Activated naive CD8-positive, alpha-beta T cell treated with anti-CD3 and anti-CD28 coated beads, Interleukin-2, amount 50 U/mL, for 24 hours (primary cell): ENCODE results near the gene ST6GALNAC6.
"Not testable (repeated sequence)": the region's sequence is repeated elsewhere in the genome, so short reads cannot be mapped to it uniquely, and the experiment has no call there.

ENCODE experiments used
- ATAC-seq: fragments of 150-1000 bp; cut with Tn5 transposase; one replicate; pipeline ENCODE4 v1.10.0; 2021
- DNase-seq: peaks from one replicate; pipeline ENCODE4 v3.0.0; 2021
- H3K27ac Mint-ChIP-seq: one replicate; pipeline ENCODE4 v1.8.0; 2021; ENCODE audit warnings: mild to moderate bottlenecking, mixed read lengths
- H3K27me3 Mint-ChIP-seq: one replicate; pipeline ENCODE4 v1.8.0; 2021; ENCODE audit warnings: mixed read lengths
- H3K36me3 Mint-ChIP-seq: one replicate; pipeline ENCODE4 v1.8.0; 2021; ENCODE audit warnings: low read depth, mixed read lengths
- H3K4me1 Mint-ChIP-seq: one replicate; pipeline ENCODE4 v1.8.0; 2021; ENCODE audit warnings: mixed read lengths
- H3K4me3 Mint-ChIP-seq: one replicate; pipeline ENCODE4 v1.8.0; 2021; ENCODE audit warnings: mild to moderate bottlenecking, moderate library complexity, mixed read lengths
- H3K9me3 Mint-ChIP-seq: one replicate; pipeline ENCODE4 v1.8.0; 2021; ENCODE audit warnings: mixed read lengths

ST6GALNAC6 gene

GRCh38 chr9:127856094-127856728 is 43.2 kb downstream of the ST6GALNAC6 start:
- no peak overlapping the region for H3K27ac Mint-ChIP-seq
- ATAC-seq (no peak), DNase-seq (no peak)
- H3K36me3 Mint-ChIP-seq: peaks cover 6% of the 10 kb centered on the region
- no peaks in the 10 kb centered on the region for H3K9me3 Mint-ChIP-seq
- H3K27me3 Mint-ChIP-seq: no peaks in the 10 kb centered on the region
- H3K4me3 Mint-ChIP-seq: no peak overlapping the region
- H3K4me1 Mint-ChIP-seq: peaks cover 39% of the 10 kb centered on the region

- Mint-ChIP-seq H3K4me1 (peaks cover 32% of the 10 kb centered on the region), H3K4me3 (peak overlapping the region; percentile 54), H3K27ac (peak overlapping the region; percentile 37), H3K27me3 (no peaks in the 10 kb centered on the region), H3K36me3 (peaks cover 12% of the 10 kb centered on the region), H3K9me3 (no peaks in the 10 kb centered on the region)
- DNase-seq (no peak), ATAC-seq (no peak)
These were observed 43.9 kb downstream of the ST6GALNAC6 start for GRCh38 chr9:127855522-127855921.

GRCh38 chr9:127854960-127855359 is 44.4 kb downstream of the ST6GALNAC6 start:
- H3K36me3 Mint-ChIP-seq: peaks cover 16% of the 10 kb centered on the region
- peaks cover 32% of the 10 kb centered on the region for H3K4me1 Mint-ChIP-seq
- H3K9me3 Mint-ChIP-seq: no peaks in the 10 kb centered on the region
- peak overlapping the region; percentile 27 for H3K27ac Mint-ChIP-seq
- DNase-seq: no peak
- H3K27me3 Mint-ChIP-seq: no peaks in the 10 kb centered on the region
- peak overlapping the region; percentile 54 for H3K4me3 Mint-ChIP-seq
- no peak for ATAC-seq

- peaks cover 32% of the 10 kb centered on the region for H3K4me1 Mint-ChIP-seq
- peak within 1 kb of the TSS; percentile 85 for H3K27ac Mint-ChIP-seq
- no peaks in the 10 kb centered on the region for H3K27me3 Mint-ChIP-seq
- DNase-seq (peak; percentile 41), ATAC-seq (peak; percentile 62)
- peaks cover 3% of the 10 kb centered on the region for H3K9me3 Mint-ChIP-seq
- H3K36me3 Mint-ChIP-seq: peaks cover 21% of the 10 kb centered on the region
- peak within 1 kb of the TSS; percentile 88 for H3K4me3 Mint-ChIP-seq
These were observed 45.1 kb downstream of the ST6GALNAC6 start, which contains the start of gene ENG for GRCh38 chr9:127854184-127854806. Gene ENG (minus strand): TSS chr9:127854658. CDS start chr9:127854355, 303 bp downstream.

- Mint-ChIP-seq H3K9me3 (peaks cover 9% of the 10 kb centered on the region), H3K4me3 (peak overlapping the region; percentile 88), H3K27me3 (no peaks in the 10 kb centered on the region), H3K36me3 (peaks cover 29% of the 10 kb centered on the region), H3K27ac (peak overlapping the region; percentile 85), H3K4me1 (peaks cover 30% of the 10 kb centered on the region)
- DNase-seq (no peak), ATAC-seq (no peak)
These were observed 45.9 kb downstream of the ST6GALNAC6 start for GRCh38 chr9:127853312-127854183.

- peaks cover 35% of the 10 kb centered on the region for H3K36me3 Mint-ChIP-seq
- peaks cover 30% of the 10 kb centered on the region for H3K4me1 Mint-ChIP-seq
- peak overlapping the region; percentile 88 for H3K4me3 Mint-ChIP-seq
- DNase-seq (no peak), ATAC-seq (no peak)
- H3K9me3 Mint-ChIP-seq: peaks cover 9% of the 10 kb centered on the region
- H3K27ac Mint-ChIP-seq: peak overlapping the region; percentile 11
- no peaks in the 10 kb centered on the region for H3K27me3 Mint-ChIP-seq
These were observed 46.6 kb downstream of the ST6GALNAC6 start for GRCh38 chr9:127852829-127853228.

- Mint-ChIP-seq H3K9me3 (peaks cover 9% of the 10 kb centered on the region), H3K4me3 (no peak overlapping the region), H3K27ac (no peak overlapping the region), H3K4me1 (peaks cover 22% of the 10 kb centered on the region), H3K36me3 (peaks cover 35% of the 10 kb centered on the region), H3K27me3 (no peaks in the 10 kb centered on the region)
- DNase-seq (no peak), ATAC-seq (no peak)
These were observed 49.0 kb downstream of the ST6GALNAC6 start for GRCh38 chr9:127850286-127850830.

DNA sequence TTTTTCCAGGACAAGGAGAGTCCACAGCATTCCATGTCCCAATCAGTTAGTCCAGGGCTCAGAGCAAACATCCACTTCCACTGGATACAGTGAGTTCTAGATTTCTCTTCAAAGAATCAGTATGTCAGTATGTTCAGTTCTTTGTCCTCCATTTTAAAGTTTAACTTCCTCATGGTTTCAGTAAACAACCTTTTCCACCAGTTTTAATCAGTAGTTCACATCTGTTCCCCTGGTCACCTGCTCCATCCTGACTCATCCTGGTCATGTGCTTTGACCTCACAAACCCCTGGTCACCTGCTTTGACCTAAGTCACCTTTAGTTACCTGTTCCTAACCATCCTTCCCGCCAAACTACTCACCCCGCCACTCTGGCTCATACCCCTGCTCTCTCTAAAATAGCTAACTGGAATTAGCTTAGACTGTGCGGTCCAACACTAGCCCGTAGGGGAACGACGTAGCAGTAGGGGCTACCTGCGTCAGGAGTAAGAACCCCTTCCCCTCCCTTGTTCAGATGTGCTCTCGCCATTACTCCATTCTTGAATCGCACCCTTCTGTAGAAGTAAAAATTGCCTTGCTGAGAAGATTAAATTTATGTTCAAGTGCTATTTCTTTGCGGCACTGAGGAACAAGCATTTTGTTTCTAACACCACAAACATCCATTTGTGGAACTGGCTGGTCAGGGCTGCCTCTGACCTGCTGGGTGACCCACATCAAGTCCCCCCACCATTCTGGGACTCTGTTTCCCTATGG is 50.5 kb downstream of the ST6GALNAC6 start:
- ATAC-seq: no peak
- no peak overlapping the region for H3K4me3 Mint-ChIP-seq
- peaks cover 35% of the 10 kb centered on the region for H3K36me3 Mint-ChIP-seq
- H3K4me1 Mint-ChIP-seq: peaks cover 15% of the 10 kb centered on the region
- H3K27ac Mint-ChIP-seq: no peak overlapping the region
- DNase-seq: no peak
- peaks cover 9% of the 10 kb centered on the region for H3K9me3 Mint-ChIP-seq
- H3K27me3 Mint-ChIP-seq: no peaks in the 10 kb centered on the region

- peaks cover 12% of the 10 kb centered on the region for H3K4me1 Mint-ChIP-seq
- DNase-seq (no peak), ATAC-seq (no peak)
- peaks cover 35% of the 10 kb centered on the region for H3K36me3 Mint-ChIP-seq
- H3K27ac Mint-ChIP-seq: no peak overlapping the region
- H3K27me3 Mint-ChIP-seq: no peaks in the 10 kb centered on the region
- no peak overlapping the region for H3K4me3 Mint-ChIP-seq
- peaks cover 9% of the 10 kb centered on the region for H3K9me3 Mint-ChIP-seq
These were observed 51.3 kb downstream of the ST6GALNAC6 start for GRCh38 chr9:127847833-127848755.

- Mint-ChIP-seq H3K4me3 (no peak overlapping the region), H3K27me3 (no peaks in the 10 kb centered on the region), H3K9me3 (peaks cover 9% of the 10 kb centered on the region), H3K4me1 (peaks cover 6% of the 10 kb centered on the region), H3K27ac (no peak overlapping the region), H3K36me3 (peaks cover 33% of the 10 kb centered on the region)
- no peak for DNase-seq
- ATAC-seq: no peak
These were observed 52.3 kb downstream of the ST6GALNAC6 start for GRCh38 chr9:127847178-127847510.

- H3K27ac Mint-ChIP-seq: no peak overlapping the region
- ATAC-seq: no peak
- no peak for DNase-seq
- peaks cover 9% of the 10 kb centered on the region for H3K9me3 Mint-ChIP-seq
- no peaks in the 10 kb centered on the region for H3K27me3 Mint-ChIP-seq
- H3K4me3 Mint-ChIP-seq: no peak overlapping the region
- peaks cover under 1% of the 10 kb centered on the region for H3K4me1 Mint-ChIP-seq
- peaks cover 34% of the 10 kb centered on the region for H3K36me3 Mint-ChIP-seq
These were observed 52.8 kb downstream of the ST6GALNAC6 start for GRCh38 chr9:127846443-127847177.

- H3K27ac Mint-ChIP-seq, DNase-seq, H3K9me3 Mint-ChIP-seq, ATAC-seq, H3K4me3 Mint-ChIP-seq, H3K27me3 Mint-ChIP-seq, H3K4me1 Mint-ChIP-seq: not testable (repeated sequence)
- H3K36me3 Mint-ChIP-seq: peaks cover 28% of the 10 kb centered on the region
These were observed 53.8 kb downstream of the ST6GALNAC6 start for GRCh38 chr9:127845619-127846018.
